ENCODE results near the gene LRBA.

LRBA gene

DNA sequence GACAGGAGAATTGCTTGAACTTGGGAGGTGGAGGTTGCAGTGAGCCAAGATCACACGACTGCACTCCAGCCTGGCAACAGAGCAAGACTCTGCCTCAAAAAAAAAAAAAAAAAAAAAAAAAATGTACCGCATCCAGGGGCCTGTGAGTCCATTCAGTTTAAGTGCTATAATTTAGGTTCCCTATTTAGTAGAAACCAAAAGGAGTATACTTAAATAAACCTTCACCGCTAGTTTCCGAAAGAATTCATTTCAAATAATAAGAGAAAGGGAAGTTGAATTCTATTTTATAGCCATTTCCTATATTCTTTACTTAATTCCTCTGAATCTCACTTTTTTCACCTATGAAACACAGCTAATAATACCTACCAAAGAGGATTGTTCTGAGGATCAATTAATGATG, 20.8 kb upstream of the LRBA start:
- Histone ChIP-seq H3K9me3 (ENCODE audit: insufficient read depth, low read length, severe bottlenecking) (no peaks in the 10 kb centered on the region), H4K20me1 (ENCODE audit: insufficient read depth, low read length) (no peaks in the 10 kb centered on the region), H3K4me3 (ENCODE audit: low read depth in 1 of 2, low read length in 2 of 2) (no peak overlapping the region), H3K4me2 (ENCODE audit: insufficient read depth, low read length) (no peak overlapping the region), H3K79me2 (ENCODE audit: insufficient read depth, low read length) (no peaks in the 10 kb centered on the region), H2AFZ (ENCODE audit: low read depth, low read length) (no peak overlapping the region), H3K27ac (ENCODE audit: low read length) (no peak overlapping the region), H3K36me3 (ENCODE audit: insufficient read depth, low read length) (no peaks in the 10 kb centered on the region), H3K27me3 (ENCODE audit: insufficient read depth, low read length, poor library complexity) (no peaks in the 10 kb centered on the region), H3K9ac (ENCODE audit: low read depth, low read length) (no peak overlapping the region), H3K4me1 (ENCODE audit: insufficient read depth, low read length) (no peaks in the 10 kb centered on the region)
- ATAC-seq (ENCODE audit: insufficient read depth, low read depth) (no peak), DNase-seq (no peak)
- TF ChIP-seq, protein P1, sequence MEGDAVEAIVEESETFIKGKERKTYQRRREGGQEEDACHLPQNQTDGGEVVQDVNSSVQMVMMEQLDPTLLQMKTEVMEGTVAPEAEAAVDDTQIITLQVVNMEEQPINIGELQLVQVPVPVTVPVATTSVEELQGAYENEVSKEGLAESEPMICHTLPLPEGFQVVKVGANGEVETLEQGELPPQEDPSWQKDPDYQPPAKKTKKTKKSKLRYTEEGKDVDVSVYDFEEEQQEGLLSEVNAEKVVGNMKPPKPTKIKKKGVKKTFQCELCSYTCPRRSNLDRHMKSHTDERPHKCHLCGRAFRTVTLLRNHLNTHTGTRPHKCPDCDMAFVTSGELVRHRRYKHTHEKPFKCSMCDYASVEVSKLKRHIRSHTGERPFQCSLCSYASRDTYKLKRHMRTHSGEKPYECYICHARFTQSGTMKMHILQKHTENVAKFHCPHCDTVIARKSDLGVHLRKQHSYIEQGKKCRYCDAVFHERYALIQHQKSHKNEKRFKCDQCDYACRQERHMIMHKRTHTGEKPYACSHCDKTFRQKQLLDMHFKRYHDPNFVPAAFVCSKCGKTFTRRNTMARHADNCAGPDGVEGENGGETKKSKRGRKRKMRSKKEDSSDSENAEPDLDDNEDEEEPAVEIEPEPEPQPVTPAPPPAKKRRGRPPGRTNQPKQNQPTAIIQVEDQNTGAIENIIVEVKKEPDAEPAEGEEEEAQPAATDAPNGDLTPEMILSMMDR (IDR thresholded peaks at IDR 0.05; ENCODE audit: borderline replicate concordance, extremely low read depth, low read length, poor library complexity, severe bottlenecking), result no peak
- no peak for TF ChIP-seq EZH2 (IDR thresholded peaks at IDR 0.05; ENCODE audit: borderline replicate concordance, low read depth, low read length, severe bottlenecking)

DNA sequence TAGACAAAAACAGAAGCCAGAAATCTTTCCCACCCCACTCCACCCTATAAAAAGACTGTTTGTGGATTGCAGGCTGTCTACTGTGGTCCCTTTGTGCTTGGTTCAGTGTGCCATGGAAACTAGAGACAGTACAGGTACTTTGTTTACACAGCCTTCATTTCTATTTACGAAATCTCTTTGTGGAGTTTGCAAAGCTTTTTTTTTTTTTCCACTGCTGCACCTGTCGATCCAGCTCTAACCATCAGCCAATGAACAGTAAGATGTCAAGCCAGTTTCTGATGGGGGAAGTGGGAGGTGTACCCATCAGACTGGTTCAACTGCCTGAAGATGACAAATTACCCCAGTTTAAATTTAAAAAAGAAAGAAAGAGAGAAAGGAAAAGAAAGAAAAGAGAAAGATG, 20.2 kb upstream of the LRBA start:
- Histone ChIP-seq H3K9me3 (ENCODE audit: insufficient read depth, low read length, severe bottlenecking) (no peaks in the 10 kb centered on the region), H3K4me3 (ENCODE audit: low read depth in 1 of 2, low read length in 2 of 2) (no peak overlapping the region), H3K27ac (ENCODE audit: low read length) (no peak overlapping the region), H3K9ac (ENCODE audit: low read depth, low read length) (no peak overlapping the region), H3K4me2 (ENCODE audit: insufficient read depth, low read length) (no peak overlapping the region), H3K4me1 (ENCODE audit: insufficient read depth, low read length) (no peaks in the 10 kb centered on the region), H3K36me3 (ENCODE audit: insufficient read depth, low read length) (no peaks in the 10 kb centered on the region), H2AFZ (ENCODE audit: low read depth, low read length) (no peak overlapping the region), H4K20me1 (ENCODE audit: insufficient read depth, low read length) (no peaks in the 10 kb centered on the region), H3K79me2 (ENCODE audit: insufficient read depth, low read length) (no peaks in the 10 kb centered on the region), H3K27me3 (ENCODE audit: insufficient read depth, low read length, poor library complexity) (no peaks in the 10 kb centered on the region)
- TF ChIP-seq EZH2 (IDR thresholded peaks at IDR 0.05; ENCODE audit: borderline replicate concordance, low read depth, low read length, severe bottlenecking), result no peak
- TF ChIP-seq, protein P1 (IDR thresholded peaks at IDR 0.05; ENCODE audit: borderline replicate concordance, extremely low read depth, low read length, poor library complexity, severe bottlenecking), result no peak
- DNase-seq, result no peak
- no peak for ATAC-seq (ENCODE audit: insufficient read depth, low read depth)

DNA sequence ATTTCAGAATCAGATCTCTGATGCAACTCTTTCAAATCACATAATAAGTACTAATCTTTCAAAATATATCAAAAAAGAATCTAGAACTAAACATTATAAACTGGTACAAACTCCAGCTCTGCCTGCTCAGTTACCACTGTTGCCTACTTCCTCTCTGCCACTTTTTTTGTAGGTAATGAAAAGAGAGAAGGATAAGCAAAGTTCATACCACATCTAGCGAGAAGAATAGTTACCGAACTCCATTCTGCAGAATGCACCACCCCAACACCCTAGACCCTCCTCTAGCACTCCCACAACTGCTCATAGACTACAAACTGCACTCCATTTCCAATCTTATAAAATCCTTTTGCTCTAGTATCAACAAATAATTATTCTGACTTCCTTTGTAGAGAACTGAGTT, 19.7 kb upstream of the LRBA start:
- H3K79me2 ChIP-seq (ENCODE audit: insufficient read depth, low read length), result no peaks in the 10 kb centered on the region
- no peaks in the 10 kb centered on the region for H3K36me3 ChIP-seq (ENCODE audit: insufficient read depth, low read length)
- no peaks in the 10 kb centered on the region for H3K4me1 ChIP-seq (ENCODE audit: insufficient read depth, low read length)
- no peak overlapping the region for H3K9ac ChIP-seq (ENCODE audit: low read depth, low read length)
- no peaks in the 10 kb centered on the region for H3K9me3 ChIP-seq (ENCODE audit: insufficient read depth, low read length, severe bottlenecking)
- H3K4me2 ChIP-seq (ENCODE audit: insufficient read depth, low read length), result no peak overlapping the region
- no peaks in the 10 kb centered on the region for H3K27me3 ChIP-seq (ENCODE audit: insufficient read depth, low read length, poor library complexity)
- TF ChIP-seq, protein P1 (IDR thresholded peaks at IDR 0.05; ENCODE audit: borderline replicate concordance, extremely low read depth, low read length, poor library complexity, severe bottlenecking), result no peak
- no peak for TF ChIP-seq EZH2 (IDR thresholded peaks at IDR 0.05; ENCODE audit: borderline replicate concordance, low read depth, low read length, severe bottlenecking)
- H3K4me3 ChIP-seq (ENCODE audit: low read depth in 1 of 2, low read length in 2 of 2), result no peak overlapping the region
- ATAC-seq (ENCODE audit: insufficient read depth, low read depth) (no peak), DNase-seq (no peak)
- no peak overlapping the region for H2AFZ ChIP-seq (ENCODE audit: low read depth, low read length)
- no peak overlapping the region for H3K27ac ChIP-seq (ENCODE audit: low read length)
- H4K20me1 ChIP-seq (ENCODE audit: insufficient read depth, low read length), result no peaks in the 10 kb centered on the region
